CD4-positive, alpha-beta T cell (primary cell): ENCODE measurements around the gene USP32. TPM values are rescaled to one million over a fixed set of nuclear protein-coding genes. Genes with fewer than 3 reads are reported as not detected.

Experiments
- ATAC-seq: fragments of 200-7000 bp; cut with Tn5 transposase; one replicate; pipeline ENCODE4 v1.10.0; 2022; ENCODE audit warnings: mild to moderate bottlenecking; ENCODE audit not compliant: poor library complexity
- CTCF ChIA-PET: fragments of 350-600 bp; sonication (Branson Sonifier 250); formaldehyde crosslinking; loops from one replicate; lab custom pipeline; 2021; ENCODE audit warnings: antibody characterized with exemption, inconsistent platforms; lab: Charles Lee
- POLR2A ChIA-PET: fragments of 350-600 bp; sonication (Branson Sonifier 250); formaldehyde crosslinking; loops from one replicate; lab custom pipeline; 2021; ENCODE audit warnings: antibody characterized with exemption, inconsistent platforms; lab: Charles Lee
- DNase-seq, 14 experiments: peaks; one replicate each; pipeline ENCODE4 v3.0.0-alpha.2; 2013 to 2020; ENCODE audit warnings: mixed read lengths in 2 of 14
- H3K27ac ChIP-seq, 2 donors: one replicate each; pipeline versions ENCODE4 v1.5.1 to v1.7.0; 2013; ENCODE audit warnings: low read length in 2 of 2, low read depth in 1 of 2, mild to moderate bottlenecking in 1 of 2
- H3K27me3 ChIP-seq, 2 experiments: 1 replicate in 1 of 2; 2 replicates in 1 of 2; pipeline versions ENCODE4 v1.6.1 to v1.7.0; 2013; ENCODE audit warnings: low read length in 2 of 2, control low read depth in 1 of 2, mild to moderate bottlenecking in 1 of 2, moderate library complexity in 1 of 2; ENCODE audit not compliant: insufficient read depth in 2 of 2, control insufficient read depth in 1 of 2
- H3K36me3 ChIP-seq: one replicate; pipeline ENCODE4 v1.6.1; 2013; ENCODE audit warnings: low read length, control low read depth; ENCODE audit not compliant: insufficient read depth
- H3K4me1 ChIP-seq: one replicate; pipeline ENCODE4 v1.6.1; 2013; ENCODE audit warnings: low read length, control low read depth; ENCODE audit not compliant: insufficient read depth
- H3K4me3 ChIP-seq: one replicate; pipeline ENCODE4 v1.5.1; 2013; ENCODE audit warnings: mild to moderate bottlenecking, low read length, moderate library complexity
- H3K9me3 ChIP-seq, 2 experiments: 1 replicate in 1 of 2; 2 replicates in 1 of 2; pipeline versions ENCODE4 v1.6.1 to v1.7.0; 2013; ENCODE audit warnings: low read length in 2 of 2, mild to moderate bottlenecking in 2 of 2, control low read depth in 1 of 2, moderate library complexity in 1 of 2; ENCODE audit not compliant: control insufficient read depth in 1 of 2, insufficient read depth in 1 of 2
- H3K27ac Mint-ChIP-seq: one replicate; pipeline ENCODE4 v1.8.0; 2020; ENCODE audit warnings: mixed read lengths
- H3K27me3 Mint-ChIP-seq: one replicate; pipeline ENCODE4 v1.8.0; 2021; ENCODE audit warnings: mixed read lengths
- H3K36me3 Mint-ChIP-seq: one replicate; pipeline ENCODE4 v1.8.0; 2021; ENCODE audit warnings: low read depth, mixed read lengths
- H3K4me1 Mint-ChIP-seq: one replicate; pipeline ENCODE4 v1.8.0; 2021; ENCODE audit warnings: low read depth, mixed read lengths
- H3K4me3 Mint-ChIP-seq: one replicate; pipeline ENCODE4 v1.8.0; 2020; ENCODE audit warnings: mild to moderate bottlenecking, mixed read lengths
- H3K9me3 Mint-ChIP-seq: one replicate; pipeline ENCODE4 v1.8.0; 2020; ENCODE audit warnings: mixed read lengths
- intact Hi-C, 2 experiments: fragments of 100-400 bp; cut with DNase I in 1 of 2; cut with micrococcal nuclease in 1 of 2; formaldehyde crosslinking; loops; one replicate each; pipeline versions ENCODE4 v1.15.1 to v1.9.0; 2023 to 2025; cut with DNase I, micrococcal nuclease
- total RNA-seq, 174 experiments: library from RNA in 2 of 174; stranded (reverse) in 2 of 174; gene quantifications; one replicate each; pipeline ENCODE4 v1.2.3 and lab custom pipeline; 2021 to 2026
- TF ChIP-seq, protein P1 (sequence below): fragments of 200-600 bp; IDR thresholded peaks from one replicate; pipeline ENCODE4 v1.8.0; 2022; ENCODE audit warnings: antibody characterized with exemption, mild to moderate bottlenecking

The USP32 gene
- total RNA-seq, 2 experiments from 2014 or later, result 23.9 to 24.7 TPM

DNA sequence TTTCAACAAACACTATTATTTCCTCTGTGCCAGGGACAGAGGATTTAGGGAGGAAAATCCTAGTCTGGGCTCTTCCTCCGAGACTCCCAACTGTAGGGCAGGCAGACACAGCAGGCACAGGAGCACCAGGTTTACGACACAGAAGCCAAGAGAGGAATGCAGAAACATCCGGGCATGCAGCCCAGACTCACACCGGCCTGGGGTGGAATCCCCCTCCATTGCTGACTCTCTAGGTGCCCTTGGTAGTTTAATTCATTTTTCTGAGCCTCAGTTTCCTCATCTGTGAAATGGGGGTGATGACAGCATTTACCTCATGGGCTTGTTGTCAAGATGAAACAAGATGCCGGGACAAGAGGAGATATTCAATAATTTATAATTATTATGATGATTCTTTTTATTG is 227.2 kb downstream of the USP32 start:
- DNase-seq (no peak), ATAC-seq (no peak)
- peaks cover 15% of the 10 kb centered on the region for H3K27me3 Mint-ChIP-seq
- no peak overlapping the region for H3K4me3 Mint-ChIP-seq
- no peak overlapping the region for H3K27ac Mint-ChIP-seq
- H3K9me3 ChIP-seq, result no peaks in the 10 kb centered on the region
- no peaks in the 10 kb centered on the region for H3K9me3 Mint-ChIP-seq
- no peak overlapping the region for H3K4me3 ChIP-seq
- no peak overlapping the region for H3K27ac ChIP-seq
- intact Hi-C loops, result no loop called here
- TF ChIP-seq, protein P1, sequence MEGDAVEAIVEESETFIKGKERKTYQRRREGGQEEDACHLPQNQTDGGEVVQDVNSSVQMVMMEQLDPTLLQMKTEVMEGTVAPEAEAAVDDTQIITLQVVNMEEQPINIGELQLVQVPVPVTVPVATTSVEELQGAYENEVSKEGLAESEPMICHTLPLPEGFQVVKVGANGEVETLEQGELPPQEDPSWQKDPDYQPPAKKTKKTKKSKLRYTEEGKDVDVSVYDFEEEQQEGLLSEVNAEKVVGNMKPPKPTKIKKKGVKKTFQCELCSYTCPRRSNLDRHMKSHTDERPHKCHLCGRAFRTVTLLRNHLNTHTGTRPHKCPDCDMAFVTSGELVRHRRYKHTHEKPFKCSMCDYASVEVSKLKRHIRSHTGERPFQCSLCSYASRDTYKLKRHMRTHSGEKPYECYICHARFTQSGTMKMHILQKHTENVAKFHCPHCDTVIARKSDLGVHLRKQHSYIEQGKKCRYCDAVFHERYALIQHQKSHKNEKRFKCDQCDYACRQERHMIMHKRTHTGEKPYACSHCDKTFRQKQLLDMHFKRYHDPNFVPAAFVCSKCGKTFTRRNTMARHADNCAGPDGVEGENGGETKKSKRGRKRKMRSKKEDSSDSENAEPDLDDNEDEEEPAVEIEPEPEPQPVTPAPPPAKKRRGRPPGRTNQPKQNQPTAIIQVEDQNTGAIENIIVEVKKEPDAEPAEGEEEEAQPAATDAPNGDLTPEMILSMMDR, result no peak
- H3K36me3 ChIP-seq, result no peaks in the 10 kb centered on the region
- no peaks in the 10 kb centered on the region for H3K4me1 Mint-ChIP-seq
- POLR2A ChIA-PET, result no interaction called here
- peaks cover 11% of the 10 kb centered on the region for H3K4me1 ChIP-seq
- no peaks in the 10 kb centered on the region for H3K36me3 Mint-ChIP-seq
- CTCF ChIA-PET, result no interaction called here
- H3K27me3 ChIP-seq, result peaks cover 0 to 5% of the 10 kb centered on the region in 2 experiments

- Histone ChIP-seq H3K4me1 (peaks cover 10% of the 10 kb centered on the region), H3K27ac (no peak overlapping the region), H3K4me3 (no peak overlapping the region), H3K9me3 (no peaks in the 10 kb centered on the region), H3K36me3 (no peaks in the 10 kb centered on the region), H3K27me3 (peaks cover 0 to 5% of the 10 kb centered on the region in 2 experiments)
- ChIA-PET POLR2A (no interaction called here), CTCF (no interaction called here)
- peaks cover 17% of the 10 kb centered on the region for H3K27me3 Mint-ChIP-seq
- H3K36me3 Mint-ChIP-seq, result no peaks in the 10 kb centered on the region
- TF ChIP-seq, protein P1, result no peak
- H3K27ac Mint-ChIP-seq, result no peak overlapping the region
- intact Hi-C loops, result no loop called here
- DNase-seq, result no peak
- no peak overlapping the region for H3K4me3 Mint-ChIP-seq
- ATAC-seq, result no peak
- no peaks in the 10 kb centered on the region for H3K9me3 Mint-ChIP-seq
- no peaks in the 10 kb centered on the region for H3K4me1 Mint-ChIP-seq
These were observed 227.8 kb downstream of the USP32 start for GRCh38 chr17:60164164-60164563.

DNA sequence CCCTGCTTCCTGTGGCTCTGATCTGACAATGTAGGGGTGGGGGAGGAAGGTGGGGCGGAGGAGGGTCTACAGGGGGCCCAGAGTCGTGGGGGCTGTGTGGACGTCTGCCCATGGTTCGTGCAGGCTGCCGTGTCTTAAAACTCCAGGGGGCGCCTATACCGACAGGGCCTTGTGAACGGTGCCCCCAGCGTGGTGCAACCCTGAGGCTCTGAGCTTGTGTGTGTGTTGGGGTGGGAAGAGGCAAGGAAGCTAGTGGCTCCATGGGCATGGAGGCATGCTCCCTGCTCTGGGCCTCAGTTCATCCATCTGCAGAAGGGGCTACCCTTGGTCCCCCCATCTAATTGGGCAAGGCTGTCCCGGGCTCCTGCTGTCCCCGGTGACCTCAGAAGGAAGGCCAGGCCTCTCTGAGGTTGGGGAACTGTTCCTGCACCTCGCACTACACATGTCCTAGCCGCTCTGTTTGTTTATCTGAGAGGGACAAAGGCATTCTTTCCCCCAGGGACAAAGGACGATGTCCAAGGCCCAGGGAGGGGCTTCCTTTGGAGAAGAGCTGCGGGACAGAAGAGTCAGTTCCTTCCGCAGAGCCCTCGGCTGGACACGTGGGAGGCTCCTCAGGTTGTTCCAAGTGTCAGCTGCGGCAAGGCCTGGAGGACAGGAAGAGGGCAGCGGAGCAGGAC is 228.7 kb downstream of the USP32 start:
- CTCF ChIA-PET, result no interaction called here

More for the DNA sequence above, 228.7 kb downstream of the USP32 start:
- no peak overlapping the region for H3K4me3 ChIP-seq
- Mint-ChIP-seq H3K36me3 (no peaks in the 10 kb centered on the region), H3K9me3 (no peaks in the 10 kb centered on the region), H3K4me1 (no peaks in the 10 kb centered on the region), H3K27me3 (peaks cover 17% of the 10 kb centered on the region), H3K27ac (no peak overlapping the region), H3K4me3 (no peak overlapping the region)
- peaks cover 0 to 5% of the 10 kb centered on the region in 2 experiments for H3K27me3 ChIP-seq
- ATAC-seq (no peak), DNase-seq (peak in 1 of 14 experiments; percentile 9)
- intact Hi-C loops, result no loop called here
- peaks cover 10% of the 10 kb centered on the region for H3K4me1 ChIP-seq
- TF ChIP-seq, protein P1, result no peak
- H3K36me3 ChIP-seq, result no peaks in the 10 kb centered on the region
- no peaks in the 10 kb centered on the region for H3K9me3 ChIP-seq
- no peak overlapping the region for H3K27ac ChIP-seq
- POLR2A ChIA-PET, result no interaction called here
